ENCODE results near the gene AURKAIP1. TPM values are rescaled to one million over a fixed set of nuclear protein-coding genes. Genes with fewer than 3 reads are reported as not detected.

AURKAIP1 gene
- total and polyA plus RNA-seq, 2 of the 13 experiments (the other 11 are each of a cell fraction or from before 2014, with no cell fraction given) = 69.5 to 175 TPM

- TF ChIP-seq TRIM22 (IDR thresholded peaks at IDR 0.05) (no peak), ZEB1 (IDR thresholded peaks at IDR 0.05; ENCODE audit: insufficient replicate concordance, low read depth) (peak; percentile 66), ZNF451 (CRISPR knock-in tag; IDR thresholded peaks at IDR 0.05) (peak; percentile 83; the same call in 1 of the 2 replicates), ZNF276 (CRISPR knock-in tag; IDR thresholded peaks at IDR 0.05; ENCODE audit: low read depth) (peak; percentile 79; the same call in 1 of the 2 replicates), ZNF280B (CRISPR knock-in tag; IDR thresholded peaks at IDR 0.05; ENCODE audit: borderline replicate concordance) (0 out of 2 replicates have a peak, but pooled peaks have one; percentile 34), ZSCAN9 (CRISPR knock-in tag; IDR thresholded peaks at IDR 0.05; ENCODE audit: borderline replicate concordance) (peak; percentile 87), ZBTB34 (CRISPR knock-in tag; IDR thresholded peaks at IDR 0.05) (no peak; the same call in 1 of the 2 replicates), FOXA1 (IDR thresholded peaks at IDR 0.05) (no peak), FOXA1 (CRISPR knock-in tag; IDR thresholded peaks at IDR 0.05) (peak; percentile 42; the same call in 1 of the 2 replicates), TIGD3 (CRISPR knock-in tag; IDR thresholded peaks at IDR 0.05; ENCODE audit: borderline replicate concordance) (no peak), POGZ (CRISPR knock-in tag; IDR thresholded peaks at IDR 0.05) (peak; percentile 92), ZNF607 (CRISPR knock-in tag; IDR thresholded peaks at IDR 0.05; ENCODE audit: borderline replicate concordance) (peak; percentile 93), MED13 (CRISPR knock-in tag; IDR thresholded peaks at IDR 0.05) (peak; percentile 87; the same call in 1 of the 2 replicates), ZNF777 (CRISPR knock-in tag; IDR thresholded peaks at IDR 0.05) (peak; percentile 75), ZFP37 (CRISPR knock-in tag; IDR thresholded peaks at IDR 0.05; ENCODE audit: borderline replicate concordance) (peak; percentile 75), RFX5 (IDR thresholded peaks at IDR 0.05; ENCODE audit: low read depth, low read length) (peak; percentile 63; the same call in 1 of the 2 replicates), DR1 (CRISPR knock-in tag; IDR thresholded peaks at IDR 0.05) (peak; percentile 90), ZNF34 (CRISPR knock-in tag; IDR thresholded peaks at IDR 0.05; ENCODE audit: borderline replicate concordance) (peak; percentile 99), IKZF1 (IDR thresholded peaks at IDR 0.05) (no peak), SMC3 (IDR thresholded peaks at IDR 0.05; ENCODE audit: low read length) (no peak; the same call in 1 of the 2 replicates), ZIK1 (CRISPR knock-in tag; IDR thresholded peaks at IDR 0.05; ENCODE audit: borderline replicate concordance, low read depth) (no peak; the same call in 1 of the 2 replicates), KAT7 (CRISPR knock-in tag; IDR thresholded peaks at IDR 0.05; ENCODE audit: borderline replicate concordance) (peak; percentile 97; the same call in 1 of the 2 replicates), ZMAT3 (CRISPR knock-in tag; conservative IDR thresholded peaks at IDR 0.05) (peak; percentile 89; the same call in 1 of the 2 replicates)
Observed at GRCh38 chr1:1374929-1375662, at the start of gene AURKAIP1 (continued).
